ENCODE data around the gene HSPBP1.

HSPBP1 gene

DNA sequence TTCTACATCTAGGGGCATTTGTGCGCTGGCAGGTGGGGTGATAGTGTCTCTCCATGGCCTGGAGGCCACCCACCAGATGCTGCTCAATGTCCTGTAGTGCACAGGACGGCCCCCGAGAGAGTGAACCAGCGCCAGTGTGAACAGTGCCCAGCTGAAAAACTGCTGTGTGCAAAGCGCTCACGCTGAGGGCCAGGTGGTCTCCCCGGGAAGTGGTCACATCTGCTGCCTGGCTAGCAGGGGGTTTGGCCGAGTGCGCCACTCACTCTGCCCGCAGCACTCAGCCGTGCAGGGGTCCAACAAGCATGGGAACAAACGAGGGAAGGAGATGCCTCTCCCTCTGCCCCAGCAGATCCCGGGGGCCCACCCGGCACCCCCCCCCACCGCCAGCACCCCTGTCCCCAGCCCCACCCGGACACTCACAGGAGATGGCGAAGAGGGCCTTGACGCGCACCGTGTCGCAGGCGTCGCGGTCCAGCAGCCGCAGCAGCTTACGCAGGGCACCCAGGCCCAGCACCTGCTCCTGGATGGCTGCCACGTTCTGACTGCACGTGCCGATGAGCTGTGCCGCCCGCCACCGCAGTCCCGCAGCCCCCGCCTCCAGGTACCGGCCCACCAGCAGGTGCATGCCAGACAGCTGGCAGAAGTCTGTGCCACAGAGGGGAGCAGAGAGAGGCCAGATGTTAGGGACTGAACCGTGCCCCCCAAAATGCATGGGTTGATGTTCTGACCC lies 5.8 kb downstream of the HSPBP1 start:
- no peak for DNase-seq

DNA sequence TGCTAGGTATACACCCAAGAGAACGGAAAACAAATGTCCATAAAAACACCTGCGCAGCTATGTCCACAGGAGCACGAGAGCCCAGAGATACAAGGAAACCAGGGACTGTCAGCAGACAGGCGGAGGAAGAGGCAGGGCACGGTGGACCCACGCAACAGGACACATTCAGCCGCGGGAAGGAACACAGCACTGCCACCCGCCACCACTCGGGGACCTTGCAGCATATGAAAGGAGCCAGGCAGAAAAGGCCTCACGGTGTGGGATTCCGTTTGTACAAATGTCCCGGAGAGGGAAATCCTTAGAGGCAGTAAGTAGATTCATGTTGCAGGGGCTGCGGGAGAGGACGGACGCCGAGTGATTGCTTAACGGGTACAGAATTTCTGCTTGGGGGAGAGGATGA lies 7.8 kb downstream of the HSPBP1 start:
- DNase-seq = no peak

DNA sequence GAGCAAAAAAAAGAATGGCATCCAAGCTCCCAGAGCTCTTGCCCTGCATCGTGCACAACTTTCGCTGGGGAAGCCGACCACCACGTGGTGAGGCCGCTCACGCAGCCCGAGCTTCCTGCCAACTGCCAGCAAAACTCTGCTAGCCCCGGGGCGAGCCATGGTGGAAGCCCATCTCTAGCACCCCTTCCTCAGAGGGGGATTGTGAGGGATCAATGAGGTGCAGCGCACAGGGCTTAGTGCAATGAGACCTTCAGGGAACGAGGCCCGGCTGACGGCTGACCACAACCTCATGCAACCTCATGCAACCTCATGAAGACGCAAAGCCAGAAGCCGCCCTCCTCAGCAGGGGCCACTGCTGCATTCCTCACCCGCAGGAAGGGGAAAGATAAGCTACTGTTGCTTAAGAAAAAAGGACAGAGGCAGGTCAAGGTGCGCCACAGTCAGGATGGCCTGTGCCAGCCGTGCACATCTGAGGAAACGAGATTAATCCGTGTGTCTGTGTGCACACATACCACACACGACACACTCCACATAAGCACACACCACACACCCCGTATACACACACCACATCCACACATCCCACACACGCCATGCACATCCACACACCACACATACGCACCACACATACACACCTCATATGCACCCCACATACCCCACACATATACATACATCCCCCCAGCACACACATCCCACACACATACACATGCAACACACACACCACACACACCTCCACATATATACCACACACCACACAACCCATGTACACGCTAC lies 9.6 kb downstream of the HSPBP1 start:
- DNase-seq = no peak

DNA sequence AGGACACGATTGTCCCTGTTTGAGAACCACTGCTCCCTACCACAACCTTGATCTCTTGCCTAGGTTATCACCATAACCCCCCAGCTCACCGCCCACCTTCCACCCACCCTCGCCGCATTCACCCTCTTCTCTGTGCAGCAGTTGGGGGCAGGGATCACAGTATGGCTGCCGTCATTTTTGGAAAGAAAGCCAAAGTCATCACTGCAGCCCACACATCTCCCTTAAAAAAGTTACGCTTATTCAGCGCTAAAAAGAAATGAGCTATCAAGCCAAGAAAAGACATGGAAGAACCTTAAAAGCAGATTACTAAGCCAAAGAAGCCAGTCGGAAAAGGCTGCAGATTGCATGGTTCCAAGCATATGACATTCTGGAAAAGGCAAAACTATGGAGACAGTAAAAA lies 10.6 kb downstream of the HSPBP1 start:
- no peak for DNase-seq

DNA sequence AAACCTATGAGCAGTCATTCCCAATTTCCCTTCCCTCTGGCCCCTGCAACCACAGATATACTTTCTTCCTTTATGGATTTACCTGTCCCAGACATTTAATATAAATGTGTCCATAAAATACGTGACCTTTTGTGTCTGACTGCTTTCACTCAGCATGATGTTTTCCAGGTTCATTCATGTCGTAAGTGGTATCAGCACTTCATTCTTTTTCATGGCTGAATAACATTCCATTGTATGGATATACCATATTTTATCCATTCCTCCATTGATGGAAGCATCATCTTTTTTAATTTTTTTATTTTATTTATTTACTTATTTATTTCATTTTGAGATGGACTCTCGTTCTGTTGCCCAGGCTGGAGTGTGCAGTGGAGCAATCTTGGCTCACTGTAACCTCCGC lies 13.1 kb downstream of the HSPBP1 start:
- no peak for DNase-seq

DNA sequence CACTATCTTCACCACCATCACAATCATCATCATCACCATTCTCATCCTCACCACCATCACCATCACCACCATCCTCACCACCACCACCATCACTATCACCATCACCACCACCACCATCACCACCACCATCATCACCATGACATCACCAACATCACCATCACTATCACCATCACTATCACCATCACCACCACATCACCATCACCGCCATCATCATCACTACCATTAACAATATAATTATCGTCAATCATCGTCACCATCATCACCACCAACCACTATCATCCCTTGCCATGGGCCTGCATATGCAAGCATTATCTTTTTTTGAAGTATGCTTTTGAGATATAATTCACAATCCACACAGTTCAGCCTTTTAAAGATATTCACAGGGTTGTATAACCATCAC lies 13.5 kb downstream of the HSPBP1 start:
- no peak for DNase-seq

DNA sequence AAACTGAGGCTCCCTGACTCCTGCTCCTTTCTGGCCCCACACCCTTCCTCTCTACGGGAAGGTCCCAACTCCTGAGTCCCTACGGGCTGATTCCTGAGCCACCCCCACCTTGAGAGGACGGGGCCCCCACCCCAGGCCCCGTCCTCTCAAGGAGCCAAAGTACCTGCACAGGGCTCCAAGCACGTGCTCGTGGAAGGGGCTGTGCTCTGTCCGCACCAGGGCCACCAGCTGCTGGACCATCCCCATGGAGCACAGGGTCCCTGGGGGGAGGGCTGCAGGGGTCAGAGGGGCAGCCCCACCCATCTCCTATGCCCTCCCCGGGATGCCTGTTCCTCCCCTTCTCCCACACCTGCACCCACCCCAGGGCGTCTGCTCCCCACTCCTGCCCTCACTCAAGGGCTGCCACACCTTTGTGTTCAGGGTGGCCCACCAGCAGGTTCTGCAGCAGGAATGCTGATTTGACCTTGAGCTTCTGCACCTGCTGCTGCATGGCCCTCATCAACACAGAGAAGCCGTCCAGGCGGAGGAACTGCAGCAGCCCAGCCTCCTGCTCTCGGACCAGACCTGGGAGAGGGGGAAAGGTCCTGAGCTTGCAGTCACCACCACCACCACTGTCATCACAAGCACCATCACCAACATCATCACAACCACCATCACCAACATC lies 14.1 kb downstream of the HSPBP1 start:
- DNase-seq = no peak

DNA sequence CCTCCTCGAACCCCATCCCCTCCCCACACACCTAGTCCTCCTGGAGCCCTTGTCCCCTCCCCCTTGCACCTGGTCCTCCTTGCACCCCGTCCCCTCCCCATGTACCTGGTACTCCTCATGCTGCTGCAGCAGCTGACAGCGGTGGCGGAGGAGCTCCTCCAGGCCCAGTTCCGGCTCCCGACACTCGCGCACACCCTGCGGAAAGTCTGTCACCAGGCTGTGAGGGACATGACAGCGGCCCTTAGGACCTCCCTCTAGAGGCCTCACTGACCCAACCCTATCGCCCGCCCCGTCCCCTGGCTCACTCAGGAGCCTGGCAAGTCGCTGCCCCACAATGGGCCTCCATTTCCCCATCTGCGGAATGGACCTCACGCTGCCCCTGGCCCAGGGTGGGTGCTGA lies 14.7 kb downstream of the HSPBP1 start:
- DNase-seq = no peak

DNA sequence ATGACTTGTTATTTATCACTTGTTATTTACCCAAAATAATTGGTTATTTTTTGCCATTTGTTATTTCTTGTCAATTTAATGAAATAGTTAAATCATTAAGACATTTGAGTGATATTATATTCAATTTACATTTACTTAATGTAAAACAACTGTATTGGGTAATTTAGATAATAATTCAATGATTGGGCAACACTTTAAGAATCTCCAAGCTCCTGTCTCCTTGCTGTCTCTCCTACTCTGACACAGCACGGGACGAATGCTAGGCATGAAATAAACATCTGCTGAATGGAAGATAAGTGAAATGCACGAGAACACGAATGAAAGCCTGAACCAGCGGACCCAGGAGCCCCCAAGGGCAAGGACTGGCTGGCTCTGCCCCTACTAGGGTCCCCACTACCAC lies 15.4 kb downstream of the HSPBP1 start:
- no peak for DNase-seq

DNA sequence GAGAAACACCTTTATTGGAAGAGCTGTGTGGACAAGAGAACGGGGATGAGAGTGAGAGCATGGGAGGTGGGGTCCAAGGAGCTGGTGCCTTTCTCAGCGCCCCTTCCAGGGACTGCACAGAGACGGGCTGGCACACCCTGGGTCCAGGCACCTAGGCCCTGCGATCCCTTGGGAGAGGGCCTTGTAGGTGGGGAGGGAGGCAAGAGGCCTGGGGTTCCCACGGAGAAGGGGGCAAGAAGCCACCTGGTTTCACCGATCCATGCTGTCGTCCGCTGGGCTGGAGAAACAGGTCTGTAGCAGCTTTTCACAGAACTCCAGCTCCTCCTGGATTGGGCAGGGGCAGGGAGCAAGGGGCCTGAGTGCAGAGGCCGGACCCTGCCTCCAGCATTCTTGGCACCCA lies 17.6 kb downstream of the HSPBP1 start:
- no peak for DNase-seq

DNA sequence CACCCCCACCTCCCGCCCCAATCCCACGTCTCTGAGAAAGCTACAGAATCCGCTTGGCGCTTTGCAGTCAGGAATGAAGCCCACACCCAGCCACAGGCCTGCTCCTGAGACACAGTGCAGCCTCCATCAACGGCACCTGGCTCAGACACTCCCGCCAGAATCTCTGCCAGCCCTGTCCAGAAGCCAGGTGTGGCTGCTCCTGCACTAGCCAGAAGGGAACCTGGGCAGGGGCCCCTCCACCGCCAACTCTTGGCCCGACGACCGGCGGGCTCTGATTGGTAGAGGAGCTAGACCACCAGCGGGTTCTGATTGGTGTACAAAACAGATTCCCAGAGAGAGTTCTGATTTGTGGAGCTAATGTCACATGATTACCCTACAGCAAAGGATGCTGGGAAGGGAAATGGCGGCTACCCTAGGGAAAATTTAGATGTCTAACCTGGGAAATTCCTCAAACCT lies 18.2 kb downstream of the HSPBP1 start:
- DNase-seq = no peak

DNA sequence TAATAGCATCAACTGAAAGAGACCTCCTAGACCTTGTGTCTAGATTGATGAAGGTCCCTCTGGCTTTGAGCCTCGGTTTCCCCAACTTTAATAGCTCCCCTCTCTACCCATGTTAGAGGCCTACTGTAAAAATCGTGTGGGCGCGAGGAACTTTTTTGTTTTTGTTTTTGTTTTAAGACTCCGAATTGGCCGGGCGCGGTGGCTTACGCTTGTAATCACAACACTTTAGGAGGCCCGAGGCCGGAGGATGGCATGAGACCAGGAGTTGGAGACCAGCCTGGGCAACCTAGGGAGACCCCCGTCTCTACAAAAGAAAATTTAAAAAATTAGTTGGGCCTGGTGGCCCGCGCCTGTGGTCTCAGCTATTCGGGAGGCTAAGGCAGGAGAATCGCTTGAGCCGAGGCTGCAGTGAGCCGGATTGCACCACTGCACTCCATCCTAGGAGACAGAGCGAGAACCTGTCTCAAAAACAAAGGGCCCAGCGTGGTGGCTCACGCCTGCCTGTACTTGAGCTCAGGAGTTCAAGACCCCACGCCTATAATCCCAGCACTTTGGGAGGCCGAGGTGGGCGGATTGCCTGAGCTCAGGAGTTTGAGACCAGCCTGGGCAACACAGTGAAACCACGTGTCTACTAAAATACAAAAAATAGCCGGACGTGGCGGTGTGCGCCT lies 20.2 kb downstream of the HSPBP1 start:
- no peak for DNase-seq

DNA sequence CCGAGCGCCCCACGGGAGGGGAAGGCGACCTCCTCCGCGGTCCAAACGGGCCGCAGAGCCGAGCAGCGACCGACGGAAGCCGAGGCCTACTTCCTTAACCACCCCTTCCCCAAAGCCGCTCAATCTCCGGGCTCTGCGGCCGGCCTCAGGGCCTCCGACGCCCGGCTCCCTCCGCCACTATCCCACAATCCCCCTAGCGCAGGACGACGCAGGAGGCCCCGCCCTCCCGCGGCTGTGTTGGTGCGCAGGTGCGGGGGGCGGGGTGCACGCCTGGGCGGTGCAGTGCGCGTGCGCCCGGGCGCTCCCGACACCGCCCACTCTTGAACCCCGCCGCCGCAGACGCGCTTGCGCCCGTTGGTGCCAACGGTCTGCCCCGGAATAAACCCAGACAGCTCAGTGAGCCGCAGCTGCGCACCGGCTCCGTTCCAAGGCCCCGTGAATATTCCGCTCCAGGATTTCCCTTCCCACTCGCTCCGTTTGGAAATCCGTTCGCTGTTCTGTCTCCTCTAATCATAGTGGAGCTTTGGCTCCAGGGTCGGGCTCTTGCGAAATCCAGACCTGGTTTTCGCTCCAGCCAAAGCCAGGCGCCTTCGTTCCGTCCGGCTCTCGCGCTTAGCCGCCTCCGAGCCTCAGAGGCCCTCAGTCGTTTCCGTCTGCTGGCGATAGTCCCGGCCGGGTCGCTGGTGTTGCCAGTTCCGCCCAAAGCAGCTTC lies 20.9 kb downstream of the HSPBP1 start, which contains the start of gene PPP6R1:
Gene PPP6R1, minus strand, starts transcription at position 190 of the 712 bp plus-strand sequence. CDS start 11,914 bp downstream, outside the sequence.
- peak; percentile 89 to 96 for DNase-seq

DNA sequence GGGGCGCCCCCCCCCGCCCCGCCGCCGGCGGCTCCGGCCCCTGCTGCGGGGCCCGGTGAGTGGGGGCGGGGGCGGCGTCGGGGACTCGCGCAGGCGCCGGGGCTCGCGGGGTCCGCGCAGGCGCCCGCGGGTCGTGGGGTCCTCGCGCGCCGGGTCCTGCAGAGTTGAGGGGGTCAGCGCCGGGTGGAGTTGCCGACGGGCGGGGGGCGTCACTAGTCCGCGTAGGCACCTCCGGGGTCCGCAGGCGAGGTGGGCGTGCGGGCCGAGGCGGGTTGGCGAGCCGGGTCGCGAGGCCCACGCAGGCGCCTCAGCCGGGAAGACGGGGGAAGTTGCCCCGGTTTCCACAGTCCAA lies 21.5 kb downstream of the HSPBP1 start:
- DNase-seq = no peak

DNA sequence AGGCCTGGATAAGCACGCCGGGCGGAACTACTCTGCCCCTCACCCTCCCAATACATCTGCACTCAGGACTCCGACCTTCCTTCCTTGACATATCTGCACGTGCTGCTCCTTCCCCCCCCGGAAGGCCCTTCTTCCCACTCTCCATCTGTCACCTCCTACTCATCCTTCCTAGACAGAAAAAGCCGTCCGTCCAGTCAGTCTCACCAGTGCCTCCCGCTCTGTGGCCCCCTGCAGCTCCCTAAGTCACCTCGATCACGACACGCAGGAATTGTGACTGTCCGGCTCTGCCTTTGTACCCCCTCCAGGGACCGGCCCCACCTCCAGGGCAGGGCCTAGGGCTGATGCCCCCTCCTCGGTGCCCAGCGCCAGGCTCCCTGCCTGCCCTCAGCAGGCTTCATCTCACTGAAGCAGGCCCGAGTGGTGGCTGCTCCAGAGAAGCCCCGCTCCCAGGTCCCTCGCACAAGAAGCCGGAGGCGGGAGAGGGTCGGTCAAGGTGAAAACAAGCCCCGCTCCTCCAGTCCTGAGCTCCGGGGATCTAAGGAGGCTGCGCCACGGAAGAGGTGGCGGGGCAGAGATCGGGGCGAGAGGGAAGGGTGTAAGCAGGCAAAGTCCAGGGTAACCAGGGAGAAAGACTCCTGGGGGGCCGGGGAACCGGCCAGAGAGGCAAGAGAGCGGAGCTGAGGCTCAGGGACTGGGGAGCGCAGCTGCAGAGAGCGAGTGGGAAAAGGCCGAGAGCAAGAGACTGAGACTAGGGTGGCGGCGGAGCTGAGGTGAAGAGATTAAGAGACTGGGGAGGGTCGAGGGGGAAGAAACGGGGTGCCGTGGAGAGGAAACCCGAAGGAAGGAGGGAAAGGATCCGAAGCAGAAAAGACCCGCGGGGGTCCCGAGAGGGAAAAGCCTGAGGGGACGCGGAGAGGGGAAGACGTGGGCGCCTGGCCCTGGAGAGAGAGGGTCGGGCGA lies 22.2 kb downstream of the HSPBP1 start:
- DNase-seq = no peak

DNA sequence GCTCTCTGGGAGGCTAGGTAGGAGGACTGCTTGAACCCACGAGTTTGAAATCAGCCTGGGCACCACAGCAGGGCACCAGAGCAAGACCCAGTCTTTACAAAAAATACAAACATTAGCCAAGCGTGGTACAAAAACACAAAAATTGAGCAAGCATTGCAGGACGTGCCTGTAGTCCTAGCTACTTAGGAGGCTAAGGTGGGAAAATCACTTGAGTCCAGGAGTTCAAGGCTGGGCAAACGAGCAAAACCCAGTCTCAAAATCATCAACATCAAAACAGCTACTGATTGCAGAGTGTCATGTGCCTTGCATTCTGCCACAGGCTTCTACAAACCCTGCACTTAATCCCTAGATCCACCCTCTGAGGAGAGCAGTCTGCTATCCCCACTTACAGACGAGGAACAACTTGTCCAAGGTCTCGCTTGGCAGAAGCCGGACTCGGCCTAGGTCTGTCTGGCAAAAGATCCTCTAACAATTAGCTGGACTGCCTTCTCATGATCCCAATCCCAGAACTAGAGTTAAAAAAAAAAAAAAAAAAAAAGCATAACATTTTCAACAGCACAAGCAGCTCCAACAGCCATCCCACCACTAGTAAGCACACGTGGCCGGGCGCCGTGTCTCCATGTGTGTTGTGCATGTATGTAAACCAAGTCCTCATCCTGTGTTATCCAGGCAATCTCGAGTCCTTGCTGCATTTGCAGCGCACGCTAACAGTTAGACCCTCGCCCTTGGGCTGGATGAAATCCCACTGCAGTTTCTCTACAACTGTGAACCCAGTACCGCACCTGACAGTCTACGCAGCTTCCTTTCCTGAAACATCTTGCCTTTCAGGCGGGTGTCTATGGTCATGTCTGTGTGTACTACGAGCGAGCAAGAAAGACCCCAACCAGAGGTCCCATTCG lies 23.1 kb downstream of the HSPBP1 start:
- DNase-seq = no peak

DNA sequence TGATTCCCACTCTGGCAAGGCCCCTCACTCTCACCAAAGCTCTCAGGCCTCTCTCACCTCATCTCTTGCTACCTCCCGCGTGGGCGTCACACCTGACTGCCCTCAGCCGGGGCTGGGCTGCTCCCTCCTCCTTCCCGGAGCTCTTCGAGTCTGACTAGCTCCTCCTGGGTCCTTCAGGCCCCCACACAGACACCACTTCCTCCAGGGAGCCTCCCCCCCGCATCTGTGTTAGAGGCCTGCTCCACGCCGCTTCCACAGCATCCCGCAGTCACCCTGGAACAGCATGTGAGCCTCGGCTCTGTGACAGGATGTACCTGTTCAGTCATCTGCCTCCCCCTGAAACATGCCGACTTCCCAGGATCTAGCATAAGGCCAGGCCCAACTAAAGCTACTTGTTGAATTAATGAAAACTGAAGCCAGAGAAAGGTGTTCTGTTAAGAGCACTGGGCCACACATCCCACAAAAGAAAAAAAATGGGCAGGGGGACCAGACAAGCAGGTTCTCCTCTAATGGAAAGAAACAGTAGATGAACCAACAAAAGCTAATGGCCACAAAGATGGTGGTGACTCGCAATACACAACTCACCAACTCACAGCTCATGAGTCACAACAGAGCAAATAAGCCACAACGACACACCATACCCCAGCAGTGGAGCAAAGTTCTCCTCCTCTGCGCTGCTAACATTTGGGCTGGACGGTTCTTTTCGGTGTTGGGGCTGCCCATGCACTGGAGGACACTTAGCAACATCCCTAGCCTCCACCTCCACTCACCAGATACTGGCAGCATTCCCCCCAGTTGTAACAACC lies 24.1 kb downstream of the HSPBP1 start:
- no peak for DNase-seq

DNA sequence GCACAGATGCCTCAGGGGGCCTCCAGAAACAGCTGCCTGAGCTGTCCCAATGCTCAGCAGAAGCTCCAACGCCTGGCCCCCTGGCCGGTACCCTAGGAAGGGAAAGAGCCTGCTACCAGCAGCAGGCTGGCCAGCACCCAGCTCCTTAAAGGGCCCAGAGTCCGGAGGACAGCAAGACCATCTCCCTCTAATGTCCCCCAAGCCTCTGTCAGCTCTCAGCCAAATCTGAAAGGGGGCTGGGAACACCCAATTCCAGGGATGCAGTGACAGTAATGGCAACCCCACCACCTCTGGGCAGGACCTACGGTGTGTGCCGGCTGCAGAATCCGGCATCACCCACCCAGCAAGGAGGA lies 25.3 kb downstream of the HSPBP1 start:
- no peak for DNase-seq

DNA sequence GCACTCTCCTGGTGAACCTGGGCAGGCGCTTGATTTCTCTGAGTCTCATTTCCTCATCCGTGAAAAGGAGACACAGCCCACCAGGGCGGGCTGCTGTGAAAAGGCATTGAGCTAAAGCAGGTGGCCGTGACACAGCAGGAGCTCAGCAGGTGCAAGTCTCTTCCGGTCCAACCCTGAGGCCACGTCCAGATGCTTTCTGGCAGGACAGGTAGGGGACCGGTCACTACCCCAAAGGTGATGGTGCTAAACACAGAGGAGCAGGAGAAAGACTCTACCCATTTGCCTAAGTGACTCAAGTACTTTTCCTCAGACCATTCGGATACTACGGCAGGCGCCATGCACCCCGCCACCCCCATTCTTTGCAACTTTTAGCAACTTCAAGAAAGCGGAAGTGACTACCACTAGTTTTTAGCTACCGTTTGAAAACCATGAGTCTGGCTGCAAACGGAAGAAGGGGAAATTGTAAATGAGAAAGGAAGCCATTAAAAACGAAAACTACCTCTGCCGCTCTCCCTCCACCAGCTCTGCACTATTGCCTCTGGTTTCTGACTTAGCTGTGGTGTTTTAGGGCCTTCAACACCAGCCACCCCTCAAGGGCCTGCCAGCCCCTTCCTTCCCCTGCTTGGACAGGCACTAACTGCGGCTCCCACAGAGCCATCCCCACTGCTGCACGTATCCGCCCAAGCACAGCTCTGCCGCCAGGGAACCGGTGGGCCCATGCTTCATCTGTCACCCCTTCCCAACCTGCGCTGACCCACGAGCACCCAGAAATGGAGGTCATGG lies 25.9 kb downstream of the HSPBP1 start:
- no peak for DNase-seq

Data from SW 1271 (cell line).